ENCODE results near the gene OR2B6. TPM values are rescaled to one million over a fixed set of nuclear protein-coding genes. Genes with fewer than 3 reads are reported as not detected.

Gene OR2B6
- total and polyA plus RNA-seq, 2 donors (not counting 1 experiment from before 2014, with no cell fraction given): 0.17 TPM; not detected in 1

- Histone ChIP-seq H3K79me2 (ENCODE audit: control insufficient read depth, insufficient read depth, low read length) (no peaks in the 10 kb centered on the region), H3K36me3 (ENCODE audit: control insufficient read depth, insufficient read depth, low read length) (no peaks in the 10 kb centered on the region)
- TF ChIP-seq, protein P1, sequence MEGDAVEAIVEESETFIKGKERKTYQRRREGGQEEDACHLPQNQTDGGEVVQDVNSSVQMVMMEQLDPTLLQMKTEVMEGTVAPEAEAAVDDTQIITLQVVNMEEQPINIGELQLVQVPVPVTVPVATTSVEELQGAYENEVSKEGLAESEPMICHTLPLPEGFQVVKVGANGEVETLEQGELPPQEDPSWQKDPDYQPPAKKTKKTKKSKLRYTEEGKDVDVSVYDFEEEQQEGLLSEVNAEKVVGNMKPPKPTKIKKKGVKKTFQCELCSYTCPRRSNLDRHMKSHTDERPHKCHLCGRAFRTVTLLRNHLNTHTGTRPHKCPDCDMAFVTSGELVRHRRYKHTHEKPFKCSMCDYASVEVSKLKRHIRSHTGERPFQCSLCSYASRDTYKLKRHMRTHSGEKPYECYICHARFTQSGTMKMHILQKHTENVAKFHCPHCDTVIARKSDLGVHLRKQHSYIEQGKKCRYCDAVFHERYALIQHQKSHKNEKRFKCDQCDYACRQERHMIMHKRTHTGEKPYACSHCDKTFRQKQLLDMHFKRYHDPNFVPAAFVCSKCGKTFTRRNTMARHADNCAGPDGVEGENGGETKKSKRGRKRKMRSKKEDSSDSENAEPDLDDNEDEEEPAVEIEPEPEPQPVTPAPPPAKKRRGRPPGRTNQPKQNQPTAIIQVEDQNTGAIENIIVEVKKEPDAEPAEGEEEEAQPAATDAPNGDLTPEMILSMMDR (conservative IDR thresholded peaks at IDR 0.05 in 1 of 2, IDR thresholded peaks at IDR 0.05 in 1 of 2; ENCODE audit: low read depth in 1 of 2, low read length in 2 of 2): no peak
- TF ChIP-seq EZH2 (IDR thresholded peaks at IDR 0.05; ENCODE audit: low read length, missing control alignments): no peak
Measured at GRCh38 chr6:27994616-27995015, 37.6 kb downstream of the OR2B6 start.

DNA sequence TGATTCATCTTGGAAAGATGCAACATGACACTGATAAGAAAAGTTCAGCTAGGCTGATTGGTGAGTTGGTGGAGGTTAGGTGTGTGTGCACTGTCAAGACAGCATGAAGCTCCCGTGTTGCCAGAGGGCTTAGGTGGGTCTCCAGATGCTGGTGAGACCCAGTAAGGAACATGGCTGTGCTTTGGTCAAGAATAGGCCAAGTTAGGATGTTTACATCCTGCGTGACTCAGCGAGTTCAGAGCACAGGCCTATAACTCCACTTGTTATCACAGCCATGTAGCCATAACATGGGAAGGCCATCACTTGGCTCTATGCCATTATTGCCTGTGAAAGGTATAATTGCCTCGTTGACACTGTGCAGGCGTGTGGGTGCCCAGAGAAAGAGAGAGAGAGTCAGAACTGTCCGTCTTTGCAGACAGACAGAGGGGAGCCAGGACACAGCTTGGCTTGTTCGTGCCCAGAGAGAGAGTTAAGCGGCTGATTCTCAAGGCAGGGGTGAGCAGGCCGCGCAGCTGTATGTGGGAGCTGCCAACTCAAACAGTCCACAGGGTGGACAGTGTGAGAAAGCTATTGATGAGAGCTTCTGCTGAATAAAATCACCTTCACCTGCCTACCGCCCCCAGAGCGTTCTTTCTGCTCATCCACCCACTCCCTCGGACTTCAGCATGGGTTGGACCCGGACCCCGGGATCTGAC lies 43.5 kb downstream of the OR2B6 start:
- Histone ChIP-seq H3K9me3 (ENCODE audit: control insufficient read depth, insufficient read depth, low read depth, low read length) (no peaks in the 10 kb centered on the region), H2AFZ (ENCODE audit: low read length) (no peak overlapping the region), H3K27ac (ENCODE audit: insufficient read depth, low read length) (no peak overlapping the region), H3K27me3 (ENCODE audit: control insufficient read depth, insufficient read depth, low read length) (no peaks in the 10 kb centered on the region), H3K79me2 (ENCODE audit: control insufficient read depth, insufficient read depth, low read length) (no peaks in the 10 kb centered on the region), H3K36me3 (ENCODE audit: control insufficient read depth, insufficient read depth, low read length) (no peaks in the 10 kb centered on the region), H3K4me2 (ENCODE audit: extremely low read depth, insufficient read depth, low read length) (no peak overlapping the region), H3K9ac (ENCODE audit: insufficient read depth, low read length) (no peak overlapping the region), H3K4me3 (replicated peaks in 1 of 4; ENCODE audit: control extremely low read depth in 1 of 4, insufficient read depth in 1 of 4, low read depth in 3 of 4, low read length in 4 of 4) (no peak overlapping the region), H4K20me1 (ENCODE audit: control insufficient read depth, extremely low read depth, insufficient read depth, low read length) (no peaks in the 10 kb centered on the region), H3K4me1 (ENCODE audit: control insufficient read depth, extremely low read depth, insufficient read depth, low read length) (no peaks in the 10 kb centered on the region)
- no peak for DNase-seq (ENCODE audit: low read depth in 2 of 2)
- no peak for TF ChIP-seq EZH2 (IDR thresholded peaks at IDR 0.05; ENCODE audit: low read length, missing control alignments)
- TF ChIP-seq, protein P1 (conservative IDR thresholded peaks at IDR 0.05 in 1 of 2, IDR thresholded peaks at IDR 0.05 in 1 of 2; ENCODE audit: low read depth in 1 of 2, low read length in 2 of 2): no peak

More at GRCh38 chr6:27994616-27995015, 37.6 kb downstream of the OR2B6 start:
- no peaks in the 10 kb centered on the region for H4K20me1 ChIP-seq (ENCODE audit: control insufficient read depth, extremely low read depth, insufficient read depth, low read length)
- no peak overlapping the region for H3K27ac ChIP-seq (ENCODE audit: insufficient read depth, low read length)
- H3K4me3 ChIP-seq (replicated peaks in 1 of 4; ENCODE audit: control extremely low read depth in 1 of 4, insufficient read depth in 1 of 4, low read depth in 3 of 4, low read length in 4 of 4): no peak overlapping the region
- H3K27me3 ChIP-seq (ENCODE audit: control insufficient read depth, insufficient read depth, low read length): no peaks in the 10 kb centered on the region
- no peak overlapping the region for H3K4me2 ChIP-seq (ENCODE audit: extremely low read depth, insufficient read depth, low read length)
- H3K9ac ChIP-seq (ENCODE audit: insufficient read depth, low read length): no peak overlapping the region
- H3K4me1 ChIP-seq (ENCODE audit: control insufficient read depth, extremely low read depth, insufficient read depth, low read length): no peaks in the 10 kb centered on the region
- peak in 1 of 2 donors; percentile 5 for DNase-seq (ENCODE audit: low read depth in 2 of 2)
- H3K9me3 ChIP-seq (ENCODE audit: control insufficient read depth, insufficient read depth, low read depth, low read length): no peaks in the 10 kb centered on the region
- no peak overlapping the region for H2AFZ ChIP-seq (ENCODE audit: low read length)

DNA sequence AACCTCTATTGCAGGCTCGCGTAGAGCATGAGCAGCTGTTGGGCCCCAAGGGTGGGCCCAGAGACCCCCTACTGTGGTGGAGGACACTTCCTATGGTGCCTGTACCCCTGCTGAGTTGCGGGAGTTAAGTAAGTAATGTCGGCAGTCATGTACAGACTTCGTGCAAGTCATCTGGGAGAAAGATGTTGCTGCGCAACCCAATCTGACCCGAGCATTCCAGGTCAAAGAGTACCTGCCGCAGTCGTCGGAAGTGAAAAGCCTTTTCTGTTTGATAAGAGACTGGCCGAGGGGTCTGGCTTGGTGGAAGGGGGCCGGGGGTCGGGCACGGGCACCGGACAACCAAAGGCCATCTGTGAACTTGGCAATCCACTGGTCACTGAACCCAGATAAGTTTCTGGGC lies 44.3 kb downstream of the OR2B6 start:
- DNase-seq (ENCODE audit: low read depth in 2 of 2): no peak
- H3K9ac ChIP-seq (ENCODE audit: insufficient read depth, low read length): no peak overlapping the region
- no peaks in the 10 kb centered on the region for H3K36me3 ChIP-seq (ENCODE audit: control insufficient read depth, insufficient read depth, low read length)
- no peaks in the 10 kb centered on the region for H4K20me1 ChIP-seq (ENCODE audit: control insufficient read depth, extremely low read depth, insufficient read depth, low read length)
- H3K4me1 ChIP-seq (ENCODE audit: control insufficient read depth, extremely low read depth, insufficient read depth, low read length): no peaks in the 10 kb centered on the region
- TF ChIP-seq EZH2 (IDR thresholded peaks at IDR 0.05; ENCODE audit: low read length, missing control alignments): no peak
- TF ChIP-seq, protein P1 (conservative IDR thresholded peaks at IDR 0.05 in 1 of 2, IDR thresholded peaks at IDR 0.05 in 1 of 2; ENCODE audit: low read depth in 1 of 2, low read length in 2 of 2): no peak
- no peak overlapping the region for H3K4me2 ChIP-seq (ENCODE audit: extremely low read depth, insufficient read depth, low read length)
- H3K27ac ChIP-seq (ENCODE audit: insufficient read depth, low read length): no peak overlapping the region
- H3K79me2 ChIP-seq (ENCODE audit: control insufficient read depth, insufficient read depth, low read length): no peaks in the 10 kb centered on the region
- H3K4me3 ChIP-seq (replicated peaks in 1 of 4; ENCODE audit: control extremely low read depth in 1 of 4, insufficient read depth in 1 of 4, low read depth in 3 of 4, low read length in 4 of 4): no peak overlapping the region
- H2AFZ ChIP-seq (ENCODE audit: low read length): no peak overlapping the region
- no peaks in the 10 kb centered on the region for H3K27me3 ChIP-seq (ENCODE audit: control insufficient read depth, insufficient read depth, low read length)
- no peaks in the 10 kb centered on the region for H3K9me3 ChIP-seq (ENCODE audit: control insufficient read depth, insufficient read depth, low read depth, low read length)
